Measurements from ENCODE around the gene EFNA4. TPM values are rescaled to one million over a fixed set of nuclear protein-coding genes. Genes with fewer than 3 reads are reported as not detected.

EFNA4 gene
- polyA plus RNA-seq, 2 of the 4 experiments (the other 2 are of a cell fraction), result 3.1 to 8.7 TPM

GRCh38 chr1:155103325-155103724 lies 39.8 kb downstream of the EFNA4 start:
- ChIA-PET POLR2A (no interaction called here), CTCF (interaction anchor here (0.7 to 9.2 kb wide), 7 partner anchors 10 to 70 kb away, joined by 3 to 67 read pairs (median 5); partner anchors contain the start of gene KRTCAP2)
- Histone ChIP-seq H3K4me2 (no peak overlapping the region), H3K4me1 (no peaks in the 10 kb centered on the region), H3K27ac (no peak overlapping the region), H3K9me3 (no peaks in the 10 kb centered on the region), H3K4me3 (no peak overlapping the region)
- TF ChIP-seq USF2 (IDR thresholded peaks at IDR 0.05) (no peak), MAZ (IDR thresholded peaks at IDR 0.05; ENCODE audit: borderline replicate concordance, low read depth, low read length) (no peak)
- WGBS (ENCODE audit: missing lambda C conversion rate), result 84% methylated on average over 9 of the region's 9 CpGs
- no peak for ATAC-seq
- FAIRE-seq, result no peak
- DNase-seq (ENCODE audit: low read depth in 1 of 2, low spot score in 1 of 2), result no peak

- FAIRE-seq (no peak), DNase-seq (ENCODE audit: low read depth in 1 of 2, low spot score in 1 of 2) (no peak), ATAC-seq (no peak; a peak in 1 of 6 replicates)
- Histone ChIP-seq H3K9me3 (no peaks in the 10 kb centered on the region), H3K4me3 (no peak overlapping the region), H3K4me2 (no peak overlapping the region), H3K27ac (no peak overlapping the region), H3K4me1 (no peaks in the 10 kb centered on the region)
- ChIA-PET CTCF (interaction anchor here (1.1 to 9.2 kb wide), 4 partner anchors 8 to 63 kb away, joined by 5 to 67 read pairs (median 36); no protein-coding TSS in a partner anchor), POLR2A (interaction anchor here (0.7 kb wide), 1 partner anchor 42 kb away, joined by 3 read pairs; no protein-coding TSS in a partner anchor)
- TF ChIP-seq HOXA7 (CRISPR knock-in tag; IDR thresholded peaks at IDR 0.05) (no peak), NPAS2 (CRISPR knock-in tag; IDR thresholded peaks at IDR 0.05; ENCODE audit: borderline replicate concordance) (no peak), HOXB13 (CRISPR knock-in tag; IDR thresholded peaks at IDR 0.05; ENCODE audit: low read depth) (no peak), EHMT2 (IDR thresholded peaks at IDR 0.05; ENCODE audit: low read depth) (no peak), GATA3 (IDR thresholded peaks at IDR 0.05; ENCODE audit: borderline replicate concordance) (no peak), RCOR1 (IDR thresholded peaks at IDR 0.05; ENCODE audit: low read depth, low read length) (no peak), CHD4 (IDR thresholded peaks at IDR 0.05; ENCODE audit: borderline replicate concordance) (no peak), CTCF (IDR thresholded peaks at IDR 0.05) (no peak), ESRRA (IDR thresholded peaks at IDR 0.05; ENCODE audit: borderline replicate concordance, low read length) (no peak)
- WGBS (ENCODE audit: missing lambda C conversion rate), result 80% methylated on average over 7 of the region's 7 CpGs
Observed at GRCh38 chr1:155104605-155105534, 41.3 kb downstream of the EFNA4 start.

GRCh38 chr1:155105604-155106011 lies 42.1 kb downstream of the EFNA4 start:
- Histone ChIP-seq H3K4me1 (no peaks in the 10 kb centered on the region), H3K27ac (no peak overlapping the region), H3K4me2 (no peak overlapping the region), H3K4me3 (no peak overlapping the region), H3K9me3 (no peaks in the 10 kb centered on the region)
- 74% methylated on average over 7 of the region's 7 CpGs for WGBS (ENCODE audit: missing lambda C conversion rate)
- TF ChIP-seq POLR2A (IDR thresholded peaks at IDR 0.05; ENCODE audit: low read length), result no peak
- no peak for TF ChIP-seq USF2 (IDR thresholded peaks at IDR 0.05)
- ATAC-seq, result no peak
- no peak for FAIRE-seq
- no peak for DNase-seq (ENCODE audit: low read depth in 1 of 2, low spot score in 1 of 2)
- ChIA-PET POLR2A (no interaction called here), CTCF (interaction anchor here (0.7 to 9.2 kb wide), 5 partner anchors 10 to 63 kb away, joined by 3 to 67 read pairs (median 14); partner anchors contain the start of gene SLC50A1)

- DNase-seq (ENCODE audit: low read depth in 1 of 2, low spot score in 1 of 2), result no peak
- 80% methylated on average over 6 of the region's 6 CpGs for WGBS (ENCODE audit: missing lambda C conversion rate)
- no peak for FAIRE-seq
- no peaks in the 10 kb centered on the region for H3K9me3 ChIP-seq
- no peaks in the 10 kb centered on the region for H3K4me1 ChIP-seq
- H3K27ac ChIP-seq, result no peak overlapping the region
- ATAC-seq, result no peak
- CTCF ChIA-PET, result interaction anchor here (0.6 to 9.2 kb wide), 6 partner anchors 16 to 86 kb away, joined by 3 to 67 read pairs (median 10); no protein-coding TSS in a partner anchor
- H3K4me2 ChIP-seq, result no peak overlapping the region
- H3K4me3 ChIP-seq, result no peak overlapping the region
- POLR2A ChIA-PET, result interaction anchor here (1.6 kb wide), 1 partner anchor 29 kb away, joined by 4 read pairs; no protein-coding TSS in a partner anchor
- TF ChIP-seq HOXB13 (CRISPR knock-in tag; IDR thresholded peaks at IDR 0.05; ENCODE audit: low read depth) (no peak), HMGXB4 (CRISPR knock-in tag; IDR thresholded peaks at IDR 0.05; ENCODE audit: borderline replicate concordance) (no peak), PBX3 (IDR thresholded peaks at IDR 0.05) (no peak), SMC3 (IDR thresholded peaks at IDR 0.05) (no peak), JUN (IDR thresholded peaks at IDR 0.05) (no peak), GATA3 (IDR thresholded peaks at IDR 0.05; ENCODE audit: borderline replicate concordance) (no peak), ZSCAN20 (CRISPR knock-in tag; IDR thresholded peaks at IDR 0.05) (no peak), ATOH8 (CRISPR knock-in tag; IDR thresholded peaks at IDR 0.05; ENCODE audit: low read depth) (no peak), FOXS1 (CRISPR knock-in tag; IDR thresholded peaks at IDR 0.05) (no peak), HEYL (CRISPR knock-in tag; IDR thresholded peaks at IDR 0.05) (no peak)
Observed at GRCh38 chr1:155106862-155107261, 43.3 kb downstream of the EFNA4 start.

All from A549 (cell line).